ENCODE measurements around the gene ENC1.

ENC1 gene

DNA sequence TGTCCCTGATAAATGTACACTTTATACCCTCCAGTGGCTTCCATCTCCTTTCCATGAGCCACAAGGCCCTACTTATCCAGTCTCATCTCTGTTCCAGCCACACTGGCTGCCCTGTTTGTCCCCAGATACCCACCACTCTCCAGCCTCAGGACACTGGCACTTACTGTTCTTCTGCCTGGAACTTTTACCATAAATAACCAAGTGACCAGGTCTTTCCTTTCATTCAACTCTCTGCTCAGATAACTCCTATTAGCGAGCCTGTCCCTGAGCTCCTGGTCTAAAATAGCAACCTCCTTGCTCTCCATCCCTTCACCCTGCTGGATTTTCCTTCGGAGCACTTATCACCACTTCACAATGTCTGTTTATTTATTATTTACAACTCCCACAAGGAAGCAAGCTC is 16.6 kb upstream of the ENC1 start:
- no peak for DNase-seq (ENCODE audit: low read depth)

- DNase-seq (ENCODE audit: low read depth): no peak
Measured at GRCh38 chr5:74655716-74656115, 15.2 kb upstream of the ENC1 start.

DNA sequence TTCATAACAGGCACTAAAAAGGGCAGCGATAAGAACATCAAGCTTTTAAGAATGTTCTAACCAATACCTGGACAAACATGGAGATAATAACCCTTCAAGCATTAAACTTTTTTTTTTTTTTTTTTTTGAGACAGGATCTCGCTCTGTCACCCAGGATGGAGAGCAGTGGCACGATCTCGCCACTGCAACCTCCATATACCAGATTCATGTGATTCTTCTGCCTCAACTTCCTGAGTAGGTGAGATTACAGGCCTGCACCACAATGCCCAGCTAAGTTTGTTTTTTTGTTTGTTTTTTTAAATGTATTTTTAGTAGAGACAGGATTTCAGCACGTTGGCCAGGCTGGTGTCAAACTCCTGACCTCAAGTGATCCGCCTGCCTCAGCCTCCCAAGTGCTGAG is 14.7 kb upstream of the ENC1 start:
- DNase-seq (ENCODE audit: low read depth): no peak

DNA sequence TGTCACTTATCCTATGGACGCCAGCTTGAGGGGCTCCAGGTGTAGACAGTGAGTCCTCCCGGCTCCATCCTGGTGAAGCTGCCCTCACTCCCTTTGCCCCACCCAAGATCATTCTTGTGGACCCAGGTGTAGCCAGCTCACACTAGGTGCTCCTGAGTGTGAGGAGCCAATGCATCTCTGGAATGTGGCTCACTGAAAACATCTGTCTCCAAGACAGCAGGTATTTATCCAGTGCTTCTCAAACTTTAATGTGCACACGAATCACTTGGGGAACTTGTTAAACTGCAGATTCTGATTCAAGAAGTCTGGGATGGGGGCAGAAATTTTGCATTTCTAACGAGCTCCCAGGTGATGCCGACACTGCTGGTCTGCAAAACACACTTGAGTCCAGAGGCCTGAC is 13.5 kb upstream of the ENC1 start:
- DNase-seq (ENCODE audit: low read depth): no peak

- DNase-seq (ENCODE audit: low read depth): no peak
Measured at GRCh38 chr5:74652576-74652975, 12.0 kb upstream of the ENC1 start.

DNA sequence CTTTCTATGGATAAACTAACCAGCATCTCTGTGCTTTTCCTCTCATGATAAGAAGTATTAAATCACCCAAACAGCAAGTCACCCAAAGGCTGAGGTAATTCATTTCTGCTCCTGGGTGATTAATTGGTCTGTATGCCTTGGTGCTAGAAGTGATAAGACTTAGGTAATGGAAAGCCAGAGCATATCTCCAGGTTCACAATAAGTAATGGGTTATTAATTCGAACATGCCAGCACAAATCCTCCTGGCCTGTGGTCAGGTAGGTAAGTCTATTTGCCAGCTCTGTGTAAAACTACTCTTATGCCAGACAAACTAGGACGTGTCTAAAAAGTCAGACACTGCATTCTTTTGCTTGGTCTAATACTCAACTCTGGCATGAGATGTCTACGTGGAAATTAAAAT is 11.2 kb upstream of the ENC1 start:
- no peak for DNase-seq (ENCODE audit: low read depth)

DNA sequence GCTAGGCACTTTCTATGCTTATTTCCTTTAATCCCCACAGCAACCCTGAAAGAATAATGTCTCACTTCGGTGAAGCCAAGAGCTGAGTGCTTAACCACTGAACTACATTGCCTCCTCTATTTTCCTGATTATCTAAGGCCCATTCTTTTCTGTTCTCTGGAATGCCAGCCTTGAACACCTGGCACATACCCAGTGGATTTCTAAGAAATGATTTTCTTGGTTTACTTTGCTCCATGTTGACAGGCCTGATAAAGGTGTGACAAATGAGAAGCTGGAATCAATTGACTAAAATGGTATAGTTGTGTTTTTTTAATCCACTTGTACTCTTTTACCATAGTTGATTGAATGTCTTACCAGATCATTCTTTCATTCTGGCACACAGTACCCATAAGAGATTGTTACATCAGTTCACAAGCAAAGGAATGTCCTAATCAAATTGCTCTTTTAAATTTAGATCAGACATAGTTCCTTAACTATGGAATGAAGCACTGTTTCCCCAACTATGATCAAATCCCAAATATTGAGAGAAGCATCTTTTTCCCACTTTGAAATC is 9.0 kb upstream of the ENC1 start:
- DNase-seq (ENCODE audit: low read depth): no peak

DNA sequence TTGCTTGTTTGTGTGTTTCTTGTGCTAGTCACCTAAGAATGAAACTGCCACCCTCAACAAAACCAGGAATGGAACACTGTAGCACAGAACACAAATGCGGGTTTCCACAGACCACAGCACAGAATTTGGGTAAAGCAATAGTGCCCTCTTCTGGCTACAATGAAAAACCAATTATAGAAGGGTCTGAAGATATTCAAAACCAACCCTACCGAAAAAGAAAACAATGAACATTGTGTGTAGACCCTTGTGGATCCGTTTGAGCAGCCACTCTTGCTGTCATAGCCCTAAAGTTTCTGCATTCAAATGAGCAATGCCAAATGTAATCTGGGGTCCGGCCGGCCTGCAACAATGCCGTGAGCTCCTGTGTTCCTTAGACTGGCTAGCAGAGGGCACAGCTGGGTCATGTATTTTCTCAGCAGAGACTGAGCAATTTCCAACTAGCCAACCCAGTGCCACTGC is 8.3 kb upstream of the ENC1 start:
- DNase-seq (ENCODE audit: low read depth): no peak

- no peak for DNase-seq (ENCODE audit: low read depth)
Measured at GRCh38 chr5:74647096-74647495, 6.6 kb upstream of the ENC1 start.

GRCh38 chr5:74643111-74643562 is 2.6 kb upstream of the ENC1 start:
- no peak for DNase-seq (ENCODE audit: low read depth)

GRCh38 chr5:74642543-74642863 is 2.0 kb upstream of the ENC1 start:
- no peak for DNase-seq (ENCODE audit: low read depth)

DNA sequence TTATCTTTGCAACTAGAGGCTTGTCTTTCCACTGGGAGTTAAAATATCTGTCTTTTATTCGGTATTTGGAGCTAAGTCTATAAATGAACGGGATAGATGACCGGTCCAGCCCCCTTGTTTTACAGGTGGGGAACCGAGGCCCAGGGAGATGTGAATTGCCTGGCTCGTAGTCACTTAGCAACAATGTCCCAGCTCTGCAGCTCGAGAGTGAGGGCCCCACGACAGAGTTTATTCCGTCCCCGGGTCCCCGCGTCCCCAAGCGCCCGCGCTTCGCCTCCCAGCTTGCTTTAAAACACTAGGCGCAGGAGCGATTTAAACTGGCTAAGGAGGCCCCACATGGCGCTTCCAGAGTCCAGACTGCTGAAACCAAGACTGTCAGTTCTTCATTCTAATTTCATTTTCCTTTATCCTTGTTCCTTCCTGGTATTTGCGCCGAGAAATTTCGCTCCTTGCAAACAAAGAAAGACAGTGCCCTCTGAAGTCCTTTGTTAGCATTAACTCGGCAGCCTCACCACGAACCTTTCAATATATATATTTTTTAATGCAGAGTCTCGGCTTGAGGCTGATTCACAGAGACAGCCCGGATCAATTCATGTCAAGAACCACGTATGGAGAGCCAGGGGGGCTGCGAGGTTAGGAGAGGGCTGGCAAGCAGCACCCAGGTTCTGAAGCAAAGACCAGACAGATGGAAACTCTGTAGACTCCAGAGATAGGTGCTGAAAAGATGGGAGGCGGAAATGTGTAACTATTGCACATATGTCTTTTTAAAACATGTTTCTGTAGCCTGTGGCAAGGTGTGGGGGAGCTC is 1.4 kb upstream of the ENC1 start:
- no peak for DNase-seq (ENCODE audit: low read depth)

DNA sequence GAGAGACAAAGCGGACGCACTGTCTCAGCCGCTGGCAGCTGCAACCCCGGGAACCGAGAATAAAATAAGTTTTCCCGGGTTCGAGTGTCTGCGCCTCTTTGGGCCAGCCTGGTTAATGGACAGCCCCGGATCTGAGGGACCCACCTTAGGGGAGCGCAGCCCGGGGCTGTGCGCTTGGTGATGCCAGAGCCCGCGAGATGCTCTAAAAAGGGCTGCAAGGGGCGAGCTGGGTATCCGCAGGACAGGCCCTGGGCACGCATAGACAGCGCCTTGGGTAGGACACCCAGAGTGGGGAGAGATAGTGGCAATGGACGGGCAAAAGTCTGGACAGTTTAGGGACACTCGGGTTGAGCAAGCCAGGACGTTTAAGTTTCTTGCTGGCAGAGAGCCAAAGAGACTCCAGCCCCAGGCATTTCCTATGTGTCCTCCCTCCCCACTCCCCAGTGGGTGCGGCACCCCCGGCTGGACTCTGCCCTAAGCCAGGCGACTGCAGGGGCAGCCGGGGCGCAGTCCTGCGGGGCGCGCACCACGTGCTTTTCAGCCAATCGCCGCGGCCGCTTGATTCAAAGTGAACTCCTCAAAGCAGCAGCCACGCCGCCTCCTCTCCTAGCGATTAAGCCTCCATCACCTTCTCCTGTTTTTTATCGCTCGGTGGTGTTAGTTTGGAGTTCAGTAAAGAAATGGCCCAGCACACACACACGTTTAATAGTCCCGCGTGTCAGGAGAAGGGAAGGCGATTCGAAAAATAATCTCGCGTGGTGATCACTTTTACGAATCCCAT is 616 bp upstream of the ENC1 start:
- no peak for DNase-seq (ENCODE audit: low read depth)

DNA sequence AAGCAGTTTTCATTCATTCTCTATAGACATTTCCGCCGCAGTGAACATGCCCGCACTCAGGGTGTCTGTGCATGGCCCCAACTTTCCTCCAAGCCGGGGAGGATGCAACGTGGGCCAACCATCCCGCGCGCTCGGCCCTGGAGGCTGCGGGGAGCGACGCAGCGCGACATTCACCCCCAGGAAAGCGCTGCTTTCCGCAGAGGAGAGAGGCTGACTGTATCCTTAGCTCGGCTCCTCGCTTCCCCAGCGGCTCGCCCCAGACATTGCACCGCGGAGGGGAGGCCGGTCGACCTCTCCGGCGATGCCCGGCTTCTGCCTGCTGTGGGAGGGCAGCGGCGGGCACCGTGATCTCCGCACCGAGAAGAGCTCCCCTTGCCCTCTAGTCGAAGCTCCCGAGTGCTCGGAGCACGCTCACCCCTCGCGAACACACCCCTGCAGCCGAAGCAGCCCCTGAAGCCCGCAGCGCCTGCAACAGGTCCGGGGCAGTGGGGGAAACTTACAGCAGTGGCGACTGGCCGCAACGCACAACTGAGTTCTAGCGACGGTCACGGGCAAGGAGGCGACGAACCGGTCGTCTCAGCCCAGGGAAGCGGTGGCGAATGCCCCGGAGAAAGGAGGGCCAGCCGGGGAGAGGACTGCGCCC is 600 bp downstream of the ENC1 start:
- DNase-seq (ENCODE audit: low read depth): no peak

- DNase-seq (ENCODE audit: low read depth): no peak
Measured at GRCh38 chr5:74638970-74639806, 1.3 kb downstream of the ENC1 start.

GRCh38 chr5:74638544-74638969 is 2.0 kb downstream of the ENC1 start:
- no peak for DNase-seq (ENCODE audit: low read depth)

GRCh38 chr5:74636552-74636951 is 4.0 kb downstream of the ENC1 start:
- DNase-seq (ENCODE audit: low read depth): no peak

- DNase-seq (ENCODE audit: low read depth): no peak
Measured at GRCh38 chr5:74636149-74636548, 4.4 kb downstream of the ENC1 start.

DNA sequence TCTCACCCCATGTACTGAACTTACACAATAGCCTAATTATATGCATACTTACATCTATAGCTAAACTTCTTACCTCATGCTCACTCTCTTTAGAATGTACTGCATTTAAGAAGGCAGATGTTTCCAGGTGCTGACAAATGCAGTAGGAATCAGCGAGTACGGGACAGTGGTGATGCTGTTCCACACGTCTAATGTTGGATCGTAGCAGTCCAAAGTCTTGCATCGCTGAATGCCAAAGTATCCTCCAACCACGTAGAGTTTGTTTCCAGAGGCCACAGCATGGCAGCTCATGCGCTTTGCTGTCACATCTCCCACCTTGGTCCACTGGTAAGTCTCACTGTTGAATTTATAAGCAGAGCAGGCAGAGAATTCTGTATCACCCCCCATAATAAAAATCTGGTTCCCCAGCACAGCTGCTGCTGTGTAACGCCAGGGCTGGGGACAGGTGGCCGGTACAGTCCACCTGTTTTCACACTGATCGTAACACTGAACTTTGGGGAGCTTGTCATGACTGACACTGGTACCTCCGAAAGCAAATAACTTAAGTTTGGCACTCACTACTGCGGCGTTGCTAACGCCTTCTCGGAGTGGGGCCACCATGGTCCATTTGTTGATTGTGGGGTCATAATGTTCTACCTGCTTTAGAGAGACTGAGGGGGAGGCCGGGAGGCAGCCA is 5.8 kb downstream of the ENC1 start:
- DNase-seq (ENCODE audit: low read depth): no peak

GRCh38 chr5:74633695-74634094 is 6.8 kb downstream of the ENC1 start:
- no peak for DNase-seq (ENCODE audit: low read depth)

DNA sequence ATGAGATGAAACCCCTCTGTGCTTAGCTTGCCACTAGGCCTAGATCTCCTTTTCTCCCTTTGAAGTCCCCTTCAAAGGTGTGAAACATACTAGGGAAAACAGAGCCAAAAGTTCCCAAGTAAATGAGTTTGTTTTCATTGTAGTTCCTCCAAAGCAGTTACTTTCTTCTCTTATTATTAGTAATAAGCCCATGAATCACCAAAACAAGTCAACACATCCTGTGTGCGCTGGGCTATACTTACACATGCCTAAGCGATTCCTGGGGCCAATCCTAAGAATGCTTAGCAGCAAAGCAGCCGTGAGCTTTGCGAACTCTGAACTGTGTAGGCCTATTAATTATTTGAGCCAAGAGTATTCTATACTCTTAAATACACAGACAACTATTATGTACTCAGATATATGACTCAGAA is 7.6 kb downstream of the ENC1 start:
- DNase-seq (ENCODE audit: low read depth): no peak

All from activated T-helper 1 cell treated with Interleukin-2 at 50 U/mL for 16 hours (primary cell).